H1 (cell line): ENCODE results near the gene EPSTI1. TPM values are rescaled to one million over a fixed set of nuclear protein-coding genes. Genes with fewer than 3 reads are reported as not detected.

Experiments
- CTCF ChIA-PET: fragments of 300-600 bp; sonication (Branson Sonifier 250); formaldehyde crosslinking; loops from one replicate; lab custom pipeline; 2021; ENCODE audit not compliant: partially characterized antibody; lab: Charles Lee
- POLR2A ChIA-PET: fragments of 300-600 bp; sonication (Branson Sonifier 250); formaldehyde crosslinking; loops from one replicate; lab custom pipeline; 2021; ENCODE audit warnings: inconsistent platforms; ENCODE audit not compliant: partially characterized antibody; lab: Charles Lee
- DNase-seq, 2 experiments: peaks; one replicate each; pipeline versions ENCODE4 v3.0.0 to v3.0.0-alpha.2; 2010 to 2022; ENCODE audit warnings: low spot score in 2 of 2, low read depth in 1 of 2, mixed read lengths in 1 of 2
- FAIRE-seq: peaks from 2 replicates; lab custom pipeline; 2011; peaks lifted over from hg19 to GRCh38; lab: Jason Lieb, UNC
- H2AFZ ChIP-seq: 2 replicates; pipeline ENCODE4 v1.8.1; 2012; ENCODE audit warnings: low read length, inconsistent platforms
- H2AK5ac ChIP-seq: 2 replicates; pipeline ENCODE4 v1.6.1; 2013; ENCODE audit warnings: low read depth, low read length
- H2BK120ac ChIP-seq: replicated peaks from 2 replicates; pipeline ENCODE3; 2013; ENCODE audit warnings: low read depth, low read length, inconsistent platforms
- H2BK12ac ChIP-seq: 2 replicates; pipeline ENCODE4 v1.6.1; 2013; ENCODE audit warnings: low read depth, low read length
- H2BK15ac ChIP-seq: 2 replicates; pipeline ENCODE4 v1.6.1; 2013; ENCODE audit warnings: low read length
- H2BK20ac ChIP-seq: 2 replicates; pipeline ENCODE4 v1.6.1; 2013; ENCODE audit warnings: low read length
- H2BK5ac ChIP-seq: 2 replicates; pipeline ENCODE4 v1.6.1; 2013; ENCODE audit warnings: low read depth, low read length
- H3K14ac ChIP-seq: 2 replicates; pipeline ENCODE4 v1.6.1; 2013; ENCODE audit warnings: inconsistent platforms; ENCODE audit not compliant: insufficient read length
- H3K18ac ChIP-seq: 2 replicates; pipeline ENCODE4 v1.6.1; 2013; ENCODE audit warnings: low read length; ENCODE audit errors: extremely low read depth
- H3K23ac ChIP-seq: 2 replicates; pipeline ENCODE4 v1.6.1; 2013; ENCODE audit warnings: inconsistent platforms; ENCODE audit not compliant: insufficient read length
- H3K23me2 ChIP-seq: 2 replicates; pipeline ENCODE4 v1.6.1; 2013; ENCODE audit warnings: low read depth, low read length
- H3K27ac ChIP-seq: 2 replicates; pipeline ENCODE4 v1.6.1; 2011; ENCODE audit warnings: low read depth, low read length, inconsistent platforms
- H3K27me3 ChIP-seq, 4 experiments: replicated peaks in 1 of 4; 1 replicate in 1 of 4; 2 replicates in 3 of 4; pipeline versions ENCODE4 v1.6.1 to v1.8.1; 2011 to 2013; ENCODE audit warnings: low read length in 3 of 4, mild to moderate bottlenecking in 3 of 4, inconsistent platforms in 2 of 4, mixed read lengths in 2 of 4, moderate library complexity in 1 of 4; ENCODE audit not compliant: control insufficient read depth in 3 of 4, insufficient read depth in 3 of 4; ENCODE audit errors: extremely low read depth in 1 of 4
- H3K36me3 ChIP-seq, 4 experiments: 2 replicates each; pipeline versions ENCODE4 v1.6.1 to v1.8.1; 2011 to 2013; ENCODE audit warnings: mild to moderate bottlenecking in 4 of 4, low read length in 3 of 4, moderate library complexity in 2 of 4, control low read depth in 1 of 4, inconsistent platforms in 1 of 4; ENCODE audit not compliant: insufficient read depth in 4 of 4, control insufficient read depth in 2 of 4
- H3K4ac ChIP-seq: replicated peaks from 2 replicates; pipeline ENCODE3; 2013; ENCODE audit warnings: low read length, low read depth, mixed read lengths, inconsistent platforms; ENCODE audit not compliant: insufficient read length
- H3K4me1 ChIP-seq, 4 experiments: replicated peaks in 1 of 4; 1 replicate in 1 of 4; 2 replicates in 3 of 4; pipeline versions ENCODE4 v1.6.1 to v1.8.1; 2011 to 2013; ENCODE audit warnings: low read length in 3 of 4, inconsistent platforms in 2 of 4, mixed read lengths in 1 of 4; ENCODE audit not compliant: insufficient read depth in 4 of 4, control insufficient read depth in 3 of 4
- H3K4me2 ChIP-seq, 2 experiments: 2 replicates each; pipeline versions ENCODE4 v1.6.1 to v1.8.1; 2011 to 2013; ENCODE audit warnings: low read depth in 2 of 2, low read length in 2 of 2, control low read depth in 1 of 2, inconsistent platforms in 1 of 2, mild to moderate bottlenecking in 1 of 2; ENCODE audit not compliant: insufficient read depth in 1 of 2
- H3K4me3 ChIP-seq, 4 experiments: fragments of 200-600, 300-600 bp in 1 of 4; sonication (generic), shearing (Covaris generic), sonication (Bioruptor Twin) in 1 of 4; 2 replicates each; pipeline versions ENCODE4 v1.5.1 to v1.8.1; 2011 to 2016; ENCODE audit warnings: low read length in 4 of 4, low read depth in 3 of 4, control low read depth in 2 of 4, inconsistent platforms in 2 of 4, mild to moderate bottlenecking in 2 of 4, mixed read lengths in 1 of 4, moderate library complexity in 1 of 4; ENCODE audit not compliant: insufficient read depth in 2 of 4; ENCODE audit errors: extremely low read depth in 1 of 4
- H3K56ac ChIP-seq: replicated peaks from 2 replicates; pipeline ENCODE3; 2013; ENCODE audit warnings: low read depth, mild to moderate bottlenecking, mixed read lengths, low read length, inconsistent platforms; ENCODE audit not compliant: insufficient read length
- H3K79me1 ChIP-seq: 2 replicates; pipeline ENCODE4 v1.6.1; 2013; ENCODE audit warnings: low read depth, low read length, control low read depth
- H3K79me2 ChIP-seq, 2 experiments: 2 replicates each; pipeline versions ENCODE4 v1.6.1 to v1.8.1; 2012 to 2013; ENCODE audit warnings: low read length in 2 of 2, mild to moderate bottlenecking in 2 of 2, inconsistent platforms in 1 of 2; ENCODE audit not compliant: insufficient read depth in 2 of 2, control insufficient read depth in 1 of 2
- H3K9ac ChIP-seq, 4 experiments: replicated peaks in 1 of 4; 1 replicate in 1 of 4; 2 replicates in 3 of 4; pipeline versions ENCODE4 v1.6.1 to v1.8.1; 2011 to 2013; ENCODE audit warnings: low read depth in 3 of 4, low read length in 3 of 4, control low read depth in 2 of 4, mild to moderate bottlenecking in 2 of 4, moderate library complexity in 2 of 4, inconsistent platforms in 1 of 4; ENCODE audit errors: extremely low read depth in 1 of 4
- H3K9me3 ChIP-seq, 2 experiments: 2 replicates each; pipeline versions ENCODE4 v1.6.1 to v1.8.1; 2012 to 2013; ENCODE audit warnings: mild to moderate bottlenecking in 2 of 2, moderate library complexity in 2 of 2, control low read depth in 1 of 2, inconsistent platforms in 1 of 2, low read depth in 1 of 2, low read length in 1 of 2, mixed read lengths in 1 of 2; ENCODE audit not compliant: insufficient read depth in 2 of 2
- H4K20me1 ChIP-seq, 2 experiments: replicated peaks in 1 of 2; 2 replicates each; pipeline versions ENCODE3 to v1.8.1; 2011 to 2013; ENCODE audit warnings: inconsistent platforms in 2 of 2, low read length in 2 of 2, mild to moderate bottlenecking in 1 of 2; ENCODE audit not compliant: insufficient read depth in 2 of 2, control insufficient read depth in 1 of 2
- H4K5ac ChIP-seq: 2 replicates; pipeline ENCODE4 v1.6.1; 2013; ENCODE audit warnings: low read length, low read depth, mixed read lengths, inconsistent platforms; ENCODE audit not compliant: insufficient read length
- H4K8ac ChIP-seq: 2 replicates; pipeline ENCODE4 v1.8.0; 2013; ENCODE audit warnings: mild to moderate bottlenecking, moderate library complexity, low read length, inconsistent platforms; ENCODE audit not compliant: insufficient read depth; ENCODE audit errors: extremely low read depth
- H4K91ac ChIP-seq: replicated peaks from 2 replicates; pipeline ENCODE3; 2013; ENCODE audit warnings: low read length, mixed read lengths, inconsistent platforms; ENCODE audit not compliant: insufficient read length
- CEBPB ChIP-seq: IDR thresholded peaks from 2 replicates; pipeline ENCODE4 v1.6.1; 2012; ENCODE audit warnings: low read depth, low read length
- MAFK ChIP-seq: IDR thresholded peaks from 2 replicates; pipeline ENCODE4 v1.6.1; 2012; ENCODE audit warnings: low read depth, mild to moderate bottlenecking, improper control_type of control experiment, low read length
- POU5F1 ChIP-seq: IDR thresholded peaks from 2 replicates; pipeline ENCODE4 v1.6.1; 2011; ENCODE audit warnings: low read depth, mild to moderate bottlenecking, low read length, moderate library complexity
- WGBS, 2 experiments: shearing (Covaris generic) in 1 of 2; methylation state at CpG; one replicate each; pipeline versions ENCODE4 v1.1.6 to v1.1.7; 2013 to 2015; ENCODE audit warnings: low lambda C conversion rate in 2 of 2, mixed read lengths in 2 of 2, inconsistent platforms in 1 of 2, low coverage in 1 of 2, missing lambda C conversion rate in 1 of 2; ENCODE audit not compliant: insufficient replicate concordance in 2 of 2, insufficient coverage in 1 of 2, insufficient read length in 1 of 2; ENCODE audit errors: extremely low coverage in 1 of 2, missing lambda C conversion rate in 1 of 2; 5-methylcytosine and 5-hydroxymethylcytosine counted together
- polyA plus RNA-seq, 7 experiments: library from polyadenylated mRNA; depleted of rRNA in 3 of 7; stranded (reverse) in 5 of 7; unstranded in 2 of 7; fragments of >200 nt in 5 of 7; fragments of 200-250 nt in 2 of 7; gene quantifications; 1 replicate in 5 of 7; 2 replicates in 1 of 7; 4 replicates in 1 of 7; pipeline versions ENCODE4 v1.2.1 to v1.2.3, GENCODE V29; 2011 to 2013; ENCODE audit warnings: missing spikeins in 2 of 7, mixed read lengths in 2 of 7
- total RNA-seq: library from RNA; stranded (reverse); fragmentation: NEBNext Ultra II Directional; extraction: Animal tissue kit (Norgen Biotek cat#: 25700); gene quantifications from 2 replicates; pipeline ENCODE4 v1.2.1, GENCODE V29; 2021

EPSTI1 gene
- total and polyA plus RNA-seq, 2 of the 8 experiments (the other 6 are each of a cell fraction or from before 2014, with no cell fraction given), result 0.23 to 0.37 TPM

- Histone ChIP-seq H3K79me1 (no peaks in the 10 kb centered on the region), H3K56ac (no peak overlapping the region), H3K18ac (no peak overlapping the region), H2BK20ac (no peak overlapping the region), H3K9ac (no peak overlapping the region), H2BK12ac (no peak overlapping the region), H3K23me2 (no peaks in the 10 kb centered on the region), H3K27ac (no peak overlapping the region), H4K91ac (no peak overlapping the region), H3K4me1 (peaks cover 0 to 4% (median 1%) of the 10 kb centered on the region in 4 experiments; a peak in 1 of 7 replicates), H3K4ac (no peak overlapping the region), H2BK120ac (no peak overlapping the region), H3K9me3 (no peaks in the 10 kb centered on the region; a peak in 1 of 4 replicates), H2BK5ac (no peak overlapping the region), H3K4me2 (no peak overlapping the region), H3K14ac (no peak overlapping the region), H3K79me2 (no peaks in the 10 kb centered on the region), H2AK5ac (no peak overlapping the region), H3K23ac (no peak overlapping the region), H3K4me3 (no peak overlapping the region), H4K5ac (no peak overlapping the region), H4K20me1 (no peaks in the 10 kb centered on the region), H4K8ac (no peak overlapping the region), H3K36me3 (no peaks in the 10 kb centered on the region), H2AFZ (no peak overlapping the region), H3K27me3 (no peaks in the 10 kb centered on the region), H2BK15ac (no peak overlapping the region)
- DNase-seq (no peak), FAIRE-seq (no peak)
- POLR2A ChIA-PET, result no interaction called here
- CTCF ChIA-PET, result no interaction called here
- 40% methylated on average over 1 of the region's 1 CpG; no CpG with 5 or more reads in 1 of the 2 experiments for WGBS, 2 experiments
- TF ChIP-seq CEBPB (no peak), MAFK (no peak), POU5F1 (no peak)
These were observed 98.8 kb downstream of the EPSTI1 start for GRCh38 chr13:42893214-42893671.
